HG03064 (cell line): ENCODE data around the gene PRLR.
"Not testable (repeated sequence)": the region's sequence is repeated elsewhere in the genome, so short reads cannot be mapped to it uniquely, and the experiment has no call there.

Experiments
- ATAC-seq: cut with Tn5 transposase; IDR thresholded peaks from one replicate; pipeline ENCODE4 v1.9.1; 2021; ENCODE audit warnings: low read depth; ENCODE audit not compliant: unreplicated experiment

Gene PRLR

GRCh38 chr5:35133186-35133585 is 97.1 kb downstream of the PRLR start:
- no peak for ATAC-seq

- no peak for ATAC-seq
These were observed 98.6 kb downstream of the PRLR start for GRCh38 chr5:35131723-35132122.

DNA sequence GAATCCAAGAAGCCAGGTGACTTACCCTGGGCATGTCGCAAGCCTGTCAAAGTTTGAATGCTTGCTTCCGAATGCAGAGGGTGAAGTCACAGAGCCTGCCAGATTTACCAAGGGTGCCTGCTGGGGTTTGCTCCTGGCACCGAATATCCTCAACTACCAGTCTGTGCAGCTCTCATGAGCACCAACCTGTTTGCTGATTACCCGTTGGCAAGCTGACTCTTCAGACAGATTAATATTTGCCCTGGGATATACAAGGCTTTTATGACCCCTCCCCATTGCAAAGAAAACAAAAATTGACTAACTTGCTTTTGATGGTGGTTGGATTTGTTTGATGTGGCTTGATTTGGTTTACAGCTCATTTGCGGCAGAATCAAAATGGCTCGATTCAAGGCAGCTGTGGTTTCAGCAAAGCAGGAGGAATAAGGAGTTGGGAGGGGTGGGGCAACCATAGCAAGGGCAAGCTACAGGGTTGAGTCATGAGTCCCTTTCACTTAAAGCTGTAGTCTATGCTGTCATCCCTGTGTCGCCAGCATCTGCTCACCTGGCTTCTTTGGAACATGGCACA is 100.3 kb downstream of the PRLR start:
- ATAC-seq, result no peak

DNA sequence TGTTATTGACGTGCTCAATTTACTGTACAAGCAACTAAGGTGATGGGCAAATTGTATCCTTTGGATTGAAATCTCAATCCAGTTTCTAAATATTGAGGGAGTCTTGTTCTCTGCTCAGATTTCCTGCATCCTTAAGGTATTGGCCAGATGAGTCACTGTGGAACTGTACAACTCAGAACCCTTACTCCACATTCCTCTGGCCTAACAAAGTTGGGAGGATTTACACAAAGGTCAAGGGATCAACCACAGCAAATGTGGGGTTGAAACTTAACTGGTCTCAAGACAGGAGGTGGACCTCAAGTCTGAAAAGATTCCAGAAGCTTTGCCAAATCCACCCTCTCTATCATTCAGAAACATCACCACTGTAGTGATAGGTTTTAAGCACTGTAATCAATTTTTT is 101.0 kb downstream of the PRLR start:
- ATAC-seq, result no peak

- no peak for ATAC-seq
These were observed 103.3 kb downstream of the PRLR start for GRCh38 chr5:35127006-35127405.

DNA sequence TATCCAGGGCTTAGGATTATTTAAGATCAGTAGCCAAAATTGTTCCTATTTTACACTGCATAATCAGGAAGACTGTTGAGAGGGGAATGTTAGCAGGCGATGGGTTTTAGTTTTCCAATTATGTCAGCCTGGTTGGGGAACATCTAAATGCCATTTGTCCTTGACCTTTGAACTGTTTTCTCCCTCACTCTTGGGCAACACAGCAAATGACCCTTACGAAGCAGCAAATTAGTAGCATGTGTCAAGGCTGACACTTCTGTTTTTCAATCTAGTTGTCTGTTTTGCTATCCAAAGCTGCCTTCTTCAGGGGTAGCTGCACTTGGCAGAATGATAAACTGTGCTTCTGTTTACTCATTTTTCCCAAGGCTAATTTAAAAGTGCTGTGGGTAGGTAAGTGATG is 104.5 kb downstream of the PRLR start:
- ATAC-seq, result no peak

DNA sequence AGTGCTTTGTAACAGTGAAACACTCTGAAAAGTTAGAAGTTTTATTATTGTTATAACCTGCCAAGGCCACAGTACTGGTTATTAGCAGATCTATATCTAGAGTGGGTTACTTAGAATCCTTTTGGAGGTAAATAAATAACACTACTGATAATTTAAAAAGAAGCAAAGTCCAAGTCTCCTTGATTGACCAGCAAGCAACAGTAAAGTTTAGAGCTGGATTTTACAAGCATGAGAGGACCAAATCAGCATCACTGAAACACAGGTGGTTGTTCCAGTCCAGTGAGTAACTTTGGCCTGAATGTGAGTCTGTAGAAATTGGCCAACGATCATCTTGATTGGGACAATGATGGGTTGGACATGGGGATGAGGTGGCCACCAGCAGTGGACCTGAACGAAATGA is 105.4 kb downstream of the PRLR start:
- ATAC-seq, result no peak

DNA sequence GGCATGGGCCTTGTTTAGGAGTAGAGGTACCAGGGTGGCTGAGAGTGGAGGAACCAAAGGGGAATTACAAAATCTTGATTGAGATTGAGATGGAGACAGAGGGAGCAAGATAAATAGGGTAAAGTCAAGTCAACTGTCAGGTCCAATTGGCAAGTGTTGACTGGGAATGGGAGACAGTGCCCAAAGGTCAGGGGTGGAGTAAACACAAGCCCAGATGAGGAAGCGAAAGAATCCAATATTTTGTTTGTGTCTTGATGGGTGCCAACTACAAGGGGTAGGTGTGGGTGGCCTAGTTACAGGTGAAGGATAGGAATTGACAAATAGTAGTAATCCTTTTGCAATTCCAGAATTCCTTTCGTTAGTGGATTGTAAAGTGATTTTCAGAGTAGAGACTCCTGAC is 107.5 kb downstream of the PRLR start:
- ATAC-seq, result no peak

DNA sequence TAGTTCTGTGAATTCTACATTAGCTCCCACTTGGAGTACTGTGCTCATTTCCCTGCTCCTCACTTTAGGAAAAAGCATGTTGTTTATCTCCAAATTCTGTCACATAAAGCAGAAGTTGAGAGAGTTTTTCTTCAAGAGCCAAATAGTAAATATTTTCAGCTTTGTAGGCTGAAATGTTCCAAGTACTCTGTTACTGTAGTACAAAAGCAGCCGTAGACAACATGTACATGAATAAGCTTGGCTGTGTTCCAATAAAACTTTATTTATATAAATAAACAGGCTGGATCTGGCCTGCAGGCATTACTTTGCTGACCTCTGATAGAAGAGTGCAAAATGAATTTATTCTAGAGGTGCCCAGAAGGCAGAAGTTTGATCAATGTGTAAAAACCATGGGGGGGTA is 109.6 kb downstream of the PRLR start:
- no peak for ATAC-seq

DNA sequence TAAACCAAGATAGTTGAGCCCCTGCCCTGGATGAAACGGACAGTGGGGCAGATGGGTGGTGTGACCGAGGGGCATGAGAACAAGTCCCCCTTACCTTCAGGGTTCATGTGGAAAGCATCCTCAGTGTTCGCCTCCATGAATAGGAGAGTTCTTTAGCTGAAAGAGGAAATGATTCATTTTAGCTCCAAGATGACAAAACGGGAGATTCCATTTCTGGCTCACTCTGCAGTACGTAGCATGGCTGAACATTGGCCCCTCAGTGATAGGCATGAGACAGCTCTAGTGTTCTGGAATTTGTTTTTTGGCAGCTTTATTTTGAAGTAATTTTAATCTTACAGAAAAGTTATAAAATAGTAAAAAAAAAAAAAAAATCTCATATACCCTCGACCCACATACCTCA is 112.3 kb downstream of the PRLR start:
- ATAC-seq, result no peak

DNA sequence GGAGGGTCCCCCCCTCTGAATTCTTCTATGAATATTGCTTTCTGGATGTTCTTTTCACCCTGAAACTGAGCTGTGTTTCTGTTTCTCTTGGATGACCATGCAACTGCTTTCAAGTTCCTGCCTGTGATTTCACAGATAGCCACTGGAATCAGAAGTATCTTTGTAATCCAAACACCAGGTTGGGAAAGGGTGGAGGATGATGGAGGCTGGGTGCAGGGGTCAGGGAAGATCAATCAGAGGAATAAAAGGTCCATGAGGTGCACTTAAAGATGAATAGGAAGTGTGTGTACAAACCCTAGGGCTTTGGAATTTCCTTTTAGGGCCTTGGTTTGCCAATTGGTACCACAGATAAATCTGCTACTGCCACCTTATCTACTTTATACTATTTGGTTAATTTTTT is 114.4 kb downstream of the PRLR start:
- no peak for ATAC-seq

GRCh38 chr5:35114698-35115097 is 115.6 kb downstream of the PRLR start:
- no peak for ATAC-seq

GRCh38 chr5:35112300-35112699 is 118.0 kb downstream of the PRLR start:
- ATAC-seq, result no peak

DNA sequence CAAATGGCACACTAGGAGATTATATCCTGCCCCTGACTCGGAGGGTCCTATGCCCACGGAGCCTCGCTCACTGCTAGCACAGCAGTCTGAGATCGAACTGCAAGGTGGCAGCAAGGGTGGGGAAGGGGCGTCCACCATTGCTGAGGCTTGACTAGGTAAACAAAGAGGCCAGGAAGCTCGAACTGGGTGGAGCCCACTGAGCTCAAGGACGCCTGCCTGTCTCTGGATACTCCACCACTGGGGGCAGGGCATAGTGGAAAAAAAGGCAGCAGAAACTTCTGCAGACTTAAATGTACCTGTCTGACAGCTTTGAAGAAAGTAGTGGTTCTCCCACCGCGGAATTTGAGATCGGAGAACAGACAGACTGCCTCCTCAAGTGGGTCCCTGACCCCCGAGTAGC is 125.7 kb downstream of the PRLR start:
- not testable (repeated sequence) for ATAC-seq

GRCh38 chr5:35103637-35104299 is 126.5 kb downstream of the PRLR start:
- no peak for ATAC-seq

DNA sequence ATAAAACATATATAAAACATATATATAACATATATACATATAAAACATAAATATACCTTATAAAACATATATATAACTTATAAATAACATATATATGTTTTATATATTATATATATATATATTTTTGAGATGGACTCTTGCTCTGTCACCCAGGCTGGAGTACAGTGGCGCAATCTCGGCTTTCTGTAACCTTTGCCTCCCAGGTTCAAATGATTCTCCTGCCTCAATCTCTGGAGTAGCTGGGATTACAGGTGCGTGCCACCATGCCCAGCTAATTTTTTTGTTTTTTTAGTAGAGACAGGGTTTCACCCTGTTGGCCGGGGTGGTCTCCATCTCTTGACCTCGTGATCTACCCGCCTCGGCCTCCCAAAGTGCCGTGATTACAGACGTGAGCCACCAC is 128.6 kb downstream of the PRLR start:
- not testable (repeated sequence) for ATAC-seq

DNA sequence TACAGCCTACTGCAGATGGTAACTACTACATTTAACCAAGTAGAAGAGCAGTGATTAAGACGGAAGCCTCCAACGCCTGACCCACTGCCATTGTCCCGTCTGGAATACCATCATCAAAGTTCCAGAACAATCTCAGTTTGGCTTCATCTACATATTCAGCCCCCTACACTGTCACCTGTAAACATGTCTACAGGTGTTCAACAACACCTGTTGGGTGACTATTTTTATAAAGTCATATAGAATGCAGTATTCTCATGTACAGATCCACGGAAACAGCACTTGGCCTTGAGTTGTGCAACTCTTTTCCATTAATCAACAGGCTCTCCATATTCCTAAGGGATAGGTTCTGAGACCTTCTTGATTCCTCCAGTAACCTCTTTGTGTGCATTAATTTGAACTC is 129.3 kb downstream of the PRLR start:
- no peak for ATAC-seq

- no peak for ATAC-seq
These were observed 132.1 kb downstream of the PRLR start for GRCh38 chr5:35098214-35098613.

- no peak for ATAC-seq
These were observed 133.4 kb downstream of the PRLR start for GRCh38 chr5:35096932-35097331.

DNA sequence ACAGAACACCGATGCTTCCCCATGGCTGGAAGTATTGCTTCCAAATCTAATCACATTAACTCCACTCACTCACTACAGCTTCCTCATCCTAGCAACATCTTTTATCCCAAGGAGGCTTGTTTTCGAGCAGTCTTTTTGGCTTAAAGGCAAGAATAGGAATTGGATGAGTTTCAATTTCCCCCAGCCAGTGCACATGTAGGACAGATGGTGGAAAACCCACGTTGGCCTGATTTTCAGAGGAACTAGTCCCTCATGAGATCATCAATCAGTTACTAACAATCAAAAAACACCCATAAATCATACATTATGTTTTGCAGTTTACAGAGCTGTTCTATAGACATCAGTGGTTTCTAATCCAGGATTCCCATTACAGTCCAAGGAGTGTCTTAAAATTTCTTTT is 134.1 kb downstream of the PRLR start:
- ATAC-seq, result no peak

GRCh38 chr5:35095366-35095765 is 134.9 kb downstream of the PRLR start:
- no peak for ATAC-seq

DNA sequence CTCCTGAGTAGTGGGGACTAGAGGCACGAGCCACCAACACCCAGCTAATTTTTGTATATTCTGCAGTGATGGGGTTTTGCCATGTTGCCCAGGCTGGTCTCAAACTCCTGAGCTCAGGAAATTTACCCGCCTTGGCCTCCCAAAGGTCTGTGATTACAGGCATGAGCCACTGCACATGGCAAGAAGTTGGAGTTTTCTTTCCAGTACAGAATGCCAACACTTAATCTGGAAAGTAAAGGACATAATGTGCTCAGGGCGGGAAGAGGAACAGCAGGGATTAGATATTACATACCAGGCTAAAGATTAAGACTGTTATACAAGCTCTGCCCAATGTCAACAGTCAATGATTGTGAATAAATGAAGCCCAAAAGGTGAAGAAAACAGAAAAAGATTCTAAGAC is 135.3 kb downstream of the PRLR start:
- ATAC-seq, result no peak

DNA sequence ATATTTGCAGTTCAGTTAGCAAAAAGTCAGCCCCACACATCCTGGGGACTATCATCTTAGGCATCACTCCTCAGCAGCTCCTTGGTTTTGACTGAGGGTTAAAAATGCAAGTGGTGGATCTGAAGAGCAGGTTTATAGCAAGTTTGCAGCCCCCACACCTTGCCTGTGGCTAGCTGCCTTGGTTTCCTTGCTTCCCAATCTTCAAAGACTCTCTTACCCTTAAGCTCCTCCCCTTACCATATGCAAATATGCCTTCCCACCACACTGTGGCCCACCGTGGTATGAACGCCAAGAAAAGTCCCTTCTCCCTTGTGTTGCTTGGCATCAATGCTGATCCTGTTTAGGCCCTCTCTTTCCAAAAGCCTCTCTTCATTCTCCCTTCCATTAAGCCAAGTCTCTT is 137.6 kb downstream of the PRLR start:
- ATAC-seq, result no peak
